GM12874 (cell line): ENCODE results near the gene CCP110.

Source experiments
- CTCF ChIP-seq: IDR thresholded peaks from 2 replicates; pipeline ENCODE4 v1.5.1; 2011; ENCODE audit warnings: low read depth, mild to moderate bottlenecking, control low read depth, low read length, moderate library complexity; ENCODE audit not compliant: insufficient read depth

Gene CCP110

GRCh38 chr16:19484096-19484495 is 39.6 kb upstream of the CCP110 start:
- no peak for TF ChIP-seq CTCF

- TF ChIP-seq CTCF, result no peak
Measured at GRCh38 chr16:19485611-19486010, 38.1 kb upstream of the CCP110 start.

GRCh38 chr16:19486051-19486450 is 37.7 kb upstream of the CCP110 start:
- no peak for TF ChIP-seq CTCF

GRCh38 chr16:19486750-19487325 is 36.9 kb upstream of the CCP110 start:
- TF ChIP-seq CTCF, result no peak

GRCh38 chr16:19488213-19488640 is 35.5 kb upstream of the CCP110 start:
- no peak for TF ChIP-seq CTCF

- no peak for TF ChIP-seq CTCF
Measured at GRCh38 chr16:19490619-19491018, 33.1 kb upstream of the CCP110 start.

- TF ChIP-seq CTCF, result no peak
Measured at GRCh38 chr16:19497176-19497575, 26.6 kb upstream of the CCP110 start.
